SU-DHL-6 (cell line): ENCODE data around the gene AMHR2.

ENCODE experiments used
- EZH2phosphoT487 ChIP-seq: fragments of 200-600 bp; sonication (generic), shearing (Covaris generic); conservative IDR thresholded peaks from 2 replicates; pipeline ENCODE4 v1.6.1; 2018; ENCODE audit warnings: mild to moderate bottlenecking, antibody characterized with exemption, low read length, moderate library complexity, mixed read lengths
- TF ChIP-seq, protein P1 (sequence below): fragments of 200-600 bp; sonication (generic); IDR thresholded peaks from one replicate; pipeline ENCODE4 v1.5.1; 2017; ENCODE audit warnings: antibody characterized with exemption, mild to moderate bottlenecking, low read length, moderate library complexity; ENCODE audit not compliant: insufficient read depth, poor library complexity, severe bottlenecking

DNA sequence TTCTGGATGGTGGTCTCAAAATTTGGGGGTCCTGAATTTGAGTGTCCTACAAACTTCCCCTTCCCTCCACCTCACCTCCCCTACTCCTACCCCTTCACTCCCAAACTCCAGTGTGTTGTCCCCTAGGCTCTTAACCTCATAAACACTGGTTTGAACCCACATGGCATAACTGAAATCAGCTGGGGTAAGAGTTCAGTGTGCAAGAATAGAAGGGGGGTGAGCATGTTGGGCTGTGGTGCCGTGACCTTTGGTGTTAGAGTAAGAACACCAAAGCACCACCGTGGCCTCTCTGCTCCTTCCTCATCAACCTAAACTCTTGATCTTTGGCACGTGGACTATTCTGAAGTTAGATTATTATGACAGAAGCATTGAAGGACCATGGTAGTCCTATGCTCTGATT is 39.3 kb downstream of the AMHR2 start:
- TF ChIP-seq, protein P1, sequence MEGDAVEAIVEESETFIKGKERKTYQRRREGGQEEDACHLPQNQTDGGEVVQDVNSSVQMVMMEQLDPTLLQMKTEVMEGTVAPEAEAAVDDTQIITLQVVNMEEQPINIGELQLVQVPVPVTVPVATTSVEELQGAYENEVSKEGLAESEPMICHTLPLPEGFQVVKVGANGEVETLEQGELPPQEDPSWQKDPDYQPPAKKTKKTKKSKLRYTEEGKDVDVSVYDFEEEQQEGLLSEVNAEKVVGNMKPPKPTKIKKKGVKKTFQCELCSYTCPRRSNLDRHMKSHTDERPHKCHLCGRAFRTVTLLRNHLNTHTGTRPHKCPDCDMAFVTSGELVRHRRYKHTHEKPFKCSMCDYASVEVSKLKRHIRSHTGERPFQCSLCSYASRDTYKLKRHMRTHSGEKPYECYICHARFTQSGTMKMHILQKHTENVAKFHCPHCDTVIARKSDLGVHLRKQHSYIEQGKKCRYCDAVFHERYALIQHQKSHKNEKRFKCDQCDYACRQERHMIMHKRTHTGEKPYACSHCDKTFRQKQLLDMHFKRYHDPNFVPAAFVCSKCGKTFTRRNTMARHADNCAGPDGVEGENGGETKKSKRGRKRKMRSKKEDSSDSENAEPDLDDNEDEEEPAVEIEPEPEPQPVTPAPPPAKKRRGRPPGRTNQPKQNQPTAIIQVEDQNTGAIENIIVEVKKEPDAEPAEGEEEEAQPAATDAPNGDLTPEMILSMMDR = no peak
- no peak for TF ChIP-seq EZH2phosphoT487
